Stimulated activated CD4-positive, alpha-beta T cell treated with anti-CD3 and anti-CD28 coated beads, Interleukin-12 subunit alpha, Interleukin-12 subunit beta, amount 100 ng/mL, for 24 hours (primary cell): Measurements from ENCODE around the gene SHC4.
"Not testable (repeated sequence)": the region's sequence is repeated elsewhere in the genome, so short reads cannot be mapped to it uniquely, and the experiment has no call there.

Experiments used
- DNase-seq, 2 experiments: peaks; one replicate each; pipeline ENCODE4 v3.0.0-alpha.2; 2020; ENCODE audit warnings: low read depth in 2 of 2

SHC4 gene, protein sequence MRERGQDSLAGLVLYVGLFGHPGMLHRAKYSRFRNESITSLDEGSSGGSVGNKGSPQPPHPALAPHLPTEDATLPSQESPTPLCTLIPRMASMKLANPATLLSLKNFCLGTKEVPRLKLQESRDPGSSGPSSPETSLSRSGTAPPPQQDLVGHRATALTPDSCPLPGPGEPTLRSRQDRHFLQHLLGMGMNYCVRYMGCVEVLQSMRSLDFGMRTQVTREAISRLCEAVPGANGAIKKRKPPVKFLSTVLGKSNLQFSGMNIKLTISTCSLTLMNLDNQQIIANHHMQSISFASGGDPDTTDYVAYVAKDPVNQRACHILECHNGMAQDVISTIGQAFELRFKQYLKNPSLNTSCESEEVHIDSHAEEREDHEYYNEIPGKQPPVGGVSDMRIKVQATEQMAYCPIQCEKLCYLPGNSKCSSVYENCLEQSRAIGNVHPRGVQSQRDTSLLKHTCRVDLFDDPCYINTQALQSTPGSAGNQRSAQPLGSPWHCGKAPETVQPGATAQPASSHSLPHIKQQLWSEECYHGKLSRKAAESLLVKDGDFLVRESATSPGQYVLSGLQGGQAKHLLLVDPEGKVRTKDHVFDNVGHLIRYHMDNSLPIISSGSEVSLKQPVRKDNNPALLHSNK

DNA sequence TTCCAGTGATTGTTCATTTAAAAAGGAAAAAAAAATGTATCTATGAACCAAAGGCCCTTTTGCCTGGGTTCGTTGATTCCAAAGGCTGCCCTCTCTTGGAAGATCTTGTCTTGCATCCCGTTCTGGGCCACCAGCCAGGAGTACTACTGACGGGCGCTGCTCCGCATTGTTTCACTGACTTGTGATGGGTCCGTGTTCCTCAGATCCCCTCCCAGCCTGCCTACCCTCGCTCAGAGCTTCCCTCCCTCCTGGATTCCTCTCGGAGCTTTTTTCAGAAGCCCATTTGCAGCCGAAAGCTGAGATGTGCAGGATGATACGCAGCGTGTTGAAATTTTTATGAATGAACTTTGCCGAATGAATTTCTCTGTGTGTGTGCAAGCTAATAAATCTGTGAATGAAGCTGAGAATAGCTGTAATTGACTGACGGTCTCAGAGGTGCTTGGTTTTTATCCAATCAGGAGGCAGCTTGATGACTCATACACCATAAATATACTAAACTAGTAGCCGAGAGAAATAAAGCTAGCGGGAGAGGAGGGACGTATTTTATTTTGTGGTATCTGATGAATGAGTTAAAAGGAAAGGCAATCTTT is at the start of gene SHC4:
SHC4 (minus strand) TSS at position 396 of the 590 bp plus-strand sequence. CDS start 904 bp downstream, outside the sequence.
- DNase-seq = no peak

DNA sequence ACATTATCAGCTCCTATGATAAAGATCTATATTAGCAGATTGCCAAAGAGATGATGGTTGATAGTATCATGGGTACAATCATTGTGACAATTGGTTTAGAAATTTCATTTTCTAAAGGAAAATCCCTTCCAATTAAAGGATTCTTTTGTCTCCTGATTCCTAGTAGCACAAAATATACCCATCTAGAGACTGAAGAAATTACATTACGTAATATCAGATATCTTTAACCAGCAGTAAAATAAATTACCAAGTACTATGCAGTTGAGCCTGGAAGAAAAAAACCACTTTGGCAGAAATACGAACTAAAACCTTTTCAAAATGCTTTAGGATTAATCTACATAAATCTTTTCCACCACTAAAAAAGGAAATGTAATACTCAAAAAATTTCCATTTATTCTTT is 35.6 kb upstream of the SHC4 start:
- no peak for DNase-seq

DNA sequence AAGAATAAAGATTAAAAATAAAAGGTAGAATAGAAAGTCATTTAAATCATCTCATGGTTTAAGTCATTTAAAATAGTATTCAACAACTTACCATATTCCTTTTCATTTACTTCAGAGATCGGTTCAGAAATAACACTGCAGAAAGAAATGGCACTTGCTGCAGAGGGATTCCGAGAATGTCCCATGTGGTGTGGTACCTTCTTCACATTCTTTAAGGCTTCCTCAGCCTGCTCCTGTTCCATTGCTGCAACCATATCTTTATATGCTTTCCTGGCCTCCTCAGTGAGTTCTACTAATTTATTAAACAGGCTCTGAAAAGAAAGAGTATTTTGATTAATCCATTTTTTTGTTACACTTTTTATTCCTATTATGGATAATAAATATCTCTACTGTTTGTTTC is 32.6 kb upstream of the SHC4 start:
- DNase-seq = no peak

DNA sequence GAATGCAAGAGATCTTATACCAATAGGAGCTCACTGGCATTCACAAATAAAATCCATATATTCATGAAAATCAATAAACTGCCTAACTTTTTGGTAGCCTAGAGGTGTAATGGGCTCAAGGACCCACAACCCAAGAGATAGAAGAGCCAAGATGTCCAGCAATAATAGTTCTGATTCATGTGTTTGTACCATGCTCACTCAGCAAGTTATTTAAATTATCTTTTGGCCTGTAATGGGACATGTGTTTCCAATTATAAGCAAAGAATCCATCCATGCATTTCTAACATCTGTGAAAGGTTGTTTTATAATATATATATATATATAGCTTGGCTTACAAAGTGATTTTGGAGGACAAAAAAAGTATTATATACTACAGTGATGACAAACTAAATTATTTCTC is 29.7 kb upstream of the SHC4 start:
- no peak for DNase-seq

DNA sequence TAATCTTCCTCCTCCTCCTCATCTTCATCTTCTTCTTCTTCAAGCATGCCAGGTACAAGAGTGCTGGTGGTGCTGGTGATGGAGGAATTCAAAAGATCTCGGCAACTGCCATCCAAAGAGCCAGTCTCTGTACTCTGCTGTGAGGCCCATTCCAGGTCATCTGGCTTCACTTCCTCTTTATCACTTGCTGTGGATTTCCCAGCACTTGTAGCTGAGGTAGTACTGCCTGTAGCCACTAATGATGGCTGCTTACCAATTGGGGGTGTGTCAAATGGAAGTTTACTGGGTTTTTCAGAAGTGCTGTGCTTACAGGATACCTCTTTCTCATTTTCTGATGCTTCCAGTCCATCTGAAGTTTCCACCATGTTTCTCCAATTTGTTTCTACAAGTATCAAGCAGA is 28.8 kb upstream of the SHC4 start:
- no peak for DNase-seq

DNA sequence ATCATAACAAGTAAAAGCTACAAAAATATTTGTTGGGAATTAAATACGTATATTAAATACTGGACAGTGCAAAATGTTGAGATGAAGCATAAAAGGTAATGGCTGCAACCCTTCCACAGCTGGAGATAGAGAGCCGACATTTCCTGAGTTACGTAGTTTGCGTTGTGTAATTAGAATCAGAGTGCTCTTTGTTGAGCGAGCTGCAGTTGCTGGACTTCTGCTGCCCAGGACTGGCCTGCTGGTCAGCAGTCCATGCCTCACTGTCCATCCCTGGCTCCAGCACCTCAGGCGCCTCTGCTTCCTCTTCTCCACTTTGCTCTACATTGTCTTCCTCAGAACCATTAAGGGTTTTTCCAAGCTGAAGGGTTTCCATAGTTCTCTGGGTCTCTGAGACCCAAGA is 28.4 kb upstream of the SHC4 start:
- DNase-seq = no peak

DNA sequence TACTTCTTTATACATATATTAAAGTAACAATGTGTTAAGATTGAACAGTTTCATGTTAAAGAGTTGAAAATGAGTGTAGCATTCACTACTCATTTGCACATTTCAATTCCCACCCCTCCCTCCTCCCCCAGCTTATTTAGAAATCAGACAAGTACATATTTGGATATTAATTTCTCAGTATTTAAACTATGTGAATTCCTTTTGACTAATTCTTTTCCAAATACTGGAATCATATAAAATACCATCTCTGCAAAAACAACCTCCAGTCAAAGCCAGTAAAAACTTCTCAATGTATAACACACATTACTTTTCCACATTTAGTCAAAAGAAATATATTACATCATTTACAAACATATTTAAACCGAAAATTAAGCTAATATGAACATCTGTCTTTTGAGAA is 25.5 kb upstream of the SHC4 start:
- no peak for DNase-seq

DNA sequence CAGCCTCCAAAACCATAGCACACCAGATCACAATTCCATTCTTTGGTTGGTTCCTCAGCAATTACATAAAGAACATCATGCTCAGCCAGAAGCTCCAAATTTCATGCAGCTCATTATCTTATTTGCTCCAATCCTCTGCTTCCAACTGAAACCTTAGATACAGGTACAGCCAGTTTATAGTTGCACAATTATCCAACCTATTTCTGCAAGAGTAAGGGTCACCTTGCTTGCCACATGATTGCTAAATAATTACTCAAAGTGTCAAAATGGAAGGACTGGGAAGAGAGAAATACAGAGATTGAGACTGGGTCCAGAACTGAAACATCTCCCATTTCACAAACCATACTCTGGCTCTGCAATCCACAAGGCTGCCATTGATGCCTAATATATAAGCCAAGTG is 23.4 kb upstream of the SHC4 start:
- no peak for DNase-seq

DNA sequence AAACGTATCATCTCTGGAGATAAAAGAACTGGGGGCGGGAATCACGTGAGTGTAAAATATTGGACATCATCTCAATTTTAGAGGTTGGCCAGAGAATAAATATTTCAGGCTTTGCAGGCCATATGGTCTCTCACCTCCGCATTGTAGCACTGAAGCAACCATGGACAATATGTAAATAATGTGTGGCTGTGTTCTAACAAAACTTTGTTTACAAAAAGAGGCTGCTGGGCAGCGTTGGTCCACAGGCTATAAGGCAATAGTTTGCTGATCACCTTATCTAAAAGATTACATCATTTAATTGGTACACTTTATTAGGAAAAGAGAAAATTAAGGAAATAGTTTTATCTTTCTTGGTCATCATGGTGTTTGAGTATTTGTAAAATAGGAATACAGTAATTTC is 22.5 kb upstream of the SHC4 start:
- DNase-seq = no peak

DNA sequence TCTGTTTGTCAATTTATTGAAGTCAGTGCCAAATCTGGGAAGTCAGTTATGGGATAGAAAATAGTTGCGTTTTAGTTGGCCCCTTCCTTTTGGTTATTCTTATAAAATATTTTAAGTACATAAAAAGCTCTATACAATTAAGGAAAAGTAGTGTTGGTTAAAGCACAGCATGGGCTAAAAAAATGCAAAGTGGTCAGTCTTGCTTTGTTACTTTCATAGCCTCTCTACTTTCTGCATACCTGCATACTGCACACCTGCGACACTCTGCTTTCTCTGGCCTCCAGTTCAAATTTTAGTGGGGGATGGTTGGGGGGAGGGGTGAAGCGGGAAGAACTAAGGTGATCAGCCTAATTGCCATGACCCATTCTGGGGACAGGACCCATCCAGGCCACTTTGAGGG is 21.8 kb upstream of the SHC4 start:
- DNase-seq = no peak

DNA sequence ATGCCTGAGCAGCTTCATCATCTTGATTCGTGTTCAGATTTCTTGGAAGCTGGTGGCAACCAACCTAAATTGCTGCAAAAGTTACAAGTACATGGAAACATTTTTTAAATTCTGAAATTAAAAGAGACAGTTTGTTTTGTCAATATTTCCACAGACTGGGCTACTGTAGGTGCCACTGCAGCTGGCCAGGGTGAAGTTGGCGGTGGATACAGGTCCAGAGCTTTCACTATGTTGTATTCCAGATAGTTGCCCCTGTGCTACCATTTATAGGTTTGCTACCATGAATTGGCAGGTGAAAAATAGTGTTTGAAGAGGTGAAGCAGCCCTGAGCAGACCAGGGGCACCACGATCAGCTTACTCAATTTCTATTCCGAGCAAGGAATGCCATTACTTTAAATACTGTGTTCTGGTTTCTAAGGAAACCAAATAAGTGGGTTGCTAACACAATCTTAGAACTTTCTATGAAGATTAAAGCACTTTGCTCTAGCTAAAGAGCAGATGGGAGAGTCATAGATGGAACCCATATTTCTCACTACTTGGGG is 21.2 kb upstream of the SHC4 start:
- no peak for DNase-seq

DNA sequence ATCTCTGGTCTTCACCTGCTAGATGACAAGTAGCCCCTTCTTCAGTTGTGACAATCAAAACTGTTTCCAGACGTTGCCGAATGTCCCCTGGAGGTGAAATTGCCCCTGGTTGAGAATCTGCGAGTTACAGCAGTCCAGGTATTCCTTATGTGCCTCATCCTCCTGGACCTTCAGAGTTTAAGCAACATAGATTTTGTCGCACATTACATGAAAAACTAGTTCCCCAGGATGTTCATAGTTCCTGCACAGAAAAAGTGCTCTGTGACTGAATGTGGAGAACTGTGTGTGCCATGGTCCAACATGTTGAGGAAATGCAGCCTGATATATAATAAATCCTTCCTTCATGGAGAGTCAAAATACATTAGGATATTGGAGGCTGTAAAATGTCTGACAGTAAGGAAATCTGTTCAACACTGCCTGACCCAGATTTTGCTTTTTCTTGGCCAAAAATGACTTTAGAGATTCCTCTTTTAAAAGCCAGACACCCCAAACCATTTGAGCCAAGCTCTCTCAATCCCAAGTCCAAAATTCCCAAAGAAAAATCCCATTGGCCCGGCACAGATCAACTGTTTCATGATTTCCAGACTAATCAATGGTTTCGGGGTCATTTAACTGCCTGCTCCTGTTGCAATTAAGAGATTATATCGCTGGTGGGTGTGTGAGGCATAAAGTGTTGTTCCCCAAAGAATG is 20.4 kb upstream of the SHC4 start:
- DNase-seq = no peak

DNA sequence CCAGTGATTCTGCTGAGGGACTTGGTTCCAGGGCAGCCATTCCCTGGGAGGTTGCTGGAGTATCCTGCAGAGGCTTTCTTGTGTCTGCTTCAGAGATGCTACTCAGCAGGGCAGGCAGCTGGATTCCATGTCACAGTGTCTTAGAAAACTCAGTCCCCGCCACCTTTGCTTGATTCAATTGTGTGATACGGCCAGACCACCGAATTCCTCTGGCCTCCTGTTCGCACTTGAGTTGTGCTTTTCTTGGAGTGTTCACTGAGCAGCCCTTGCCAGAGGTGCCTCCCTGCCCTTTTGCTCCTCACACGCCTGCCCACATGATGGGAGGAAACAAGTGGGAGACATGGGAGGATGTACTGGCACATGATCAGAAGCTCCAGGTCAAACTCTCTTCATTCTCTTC is 19.6 kb upstream of the SHC4 start:
- DNase-seq = no peak

DNA sequence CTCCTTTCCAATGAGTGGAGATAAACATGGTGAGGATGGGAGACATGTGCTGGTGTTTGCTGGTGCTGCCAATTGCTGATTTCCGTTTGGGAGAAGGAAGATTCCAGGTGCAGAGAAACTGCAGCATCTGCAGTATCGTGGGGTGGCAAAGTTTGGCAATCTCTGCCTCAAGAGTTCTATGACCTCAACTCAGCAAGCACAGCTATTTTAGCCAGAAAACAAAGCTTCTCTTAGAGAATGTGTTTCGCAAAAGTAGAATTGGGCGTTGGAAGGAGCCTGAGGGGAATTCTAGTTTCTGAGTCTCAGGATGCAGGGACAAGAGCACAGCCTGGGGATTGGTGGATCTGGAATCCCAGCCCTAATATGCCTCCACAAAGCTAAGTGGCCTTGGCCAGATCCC is 18.2 kb upstream of the SHC4 start:
- DNase-seq = no peak

DNA sequence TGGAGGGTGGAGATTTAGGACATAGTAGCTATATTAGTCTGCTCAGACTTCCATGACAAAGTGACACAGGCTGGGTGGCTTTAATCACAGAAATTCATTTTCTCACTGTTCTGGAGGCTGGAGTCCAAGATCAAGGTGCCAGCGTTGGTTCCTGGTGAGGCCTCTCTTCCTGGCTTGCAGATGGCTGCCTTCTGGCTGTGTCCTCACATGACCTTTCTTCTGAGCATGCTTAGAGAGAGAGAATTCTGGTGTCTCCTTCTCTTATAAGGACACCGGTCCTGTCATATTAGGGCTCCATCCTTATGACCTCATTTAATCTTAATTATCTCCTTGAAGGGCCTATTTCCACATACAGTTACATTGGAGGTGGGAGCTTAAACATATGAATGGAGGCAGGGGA is 14.9 kb upstream of the SHC4 start:
- no peak for DNase-seq

DNA sequence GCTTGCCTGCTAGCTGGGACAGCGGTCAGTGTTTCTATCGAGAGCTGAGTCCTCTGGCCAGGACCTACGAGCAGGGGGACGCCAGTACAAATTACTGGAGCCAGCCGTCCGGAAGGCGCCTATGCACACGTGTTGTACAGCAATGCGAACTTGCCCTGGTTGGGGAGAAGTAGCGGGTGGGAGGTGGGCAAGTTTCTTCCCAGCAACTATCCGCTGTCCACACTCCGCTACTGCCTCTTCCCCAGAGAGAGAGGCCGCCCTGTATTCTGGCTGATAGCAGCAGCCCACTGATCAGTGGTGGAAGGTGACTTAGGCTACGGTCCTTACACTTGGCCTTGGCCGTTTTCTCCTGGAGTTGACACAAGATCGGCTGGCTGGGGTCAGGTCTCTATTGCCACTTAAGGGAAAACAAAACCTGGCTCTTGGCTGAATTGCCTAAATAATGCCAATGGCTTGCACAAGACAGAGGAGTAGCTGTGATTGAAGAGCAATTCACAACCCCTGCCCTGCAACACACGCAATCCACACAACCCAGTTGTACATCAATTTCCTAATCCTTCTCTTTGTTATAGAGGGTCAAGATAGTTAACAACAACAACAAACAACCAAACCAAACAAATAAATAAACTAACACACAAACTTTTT is 12.8 kb upstream of the SHC4 start:
- DNase-seq = no peak

DNA sequence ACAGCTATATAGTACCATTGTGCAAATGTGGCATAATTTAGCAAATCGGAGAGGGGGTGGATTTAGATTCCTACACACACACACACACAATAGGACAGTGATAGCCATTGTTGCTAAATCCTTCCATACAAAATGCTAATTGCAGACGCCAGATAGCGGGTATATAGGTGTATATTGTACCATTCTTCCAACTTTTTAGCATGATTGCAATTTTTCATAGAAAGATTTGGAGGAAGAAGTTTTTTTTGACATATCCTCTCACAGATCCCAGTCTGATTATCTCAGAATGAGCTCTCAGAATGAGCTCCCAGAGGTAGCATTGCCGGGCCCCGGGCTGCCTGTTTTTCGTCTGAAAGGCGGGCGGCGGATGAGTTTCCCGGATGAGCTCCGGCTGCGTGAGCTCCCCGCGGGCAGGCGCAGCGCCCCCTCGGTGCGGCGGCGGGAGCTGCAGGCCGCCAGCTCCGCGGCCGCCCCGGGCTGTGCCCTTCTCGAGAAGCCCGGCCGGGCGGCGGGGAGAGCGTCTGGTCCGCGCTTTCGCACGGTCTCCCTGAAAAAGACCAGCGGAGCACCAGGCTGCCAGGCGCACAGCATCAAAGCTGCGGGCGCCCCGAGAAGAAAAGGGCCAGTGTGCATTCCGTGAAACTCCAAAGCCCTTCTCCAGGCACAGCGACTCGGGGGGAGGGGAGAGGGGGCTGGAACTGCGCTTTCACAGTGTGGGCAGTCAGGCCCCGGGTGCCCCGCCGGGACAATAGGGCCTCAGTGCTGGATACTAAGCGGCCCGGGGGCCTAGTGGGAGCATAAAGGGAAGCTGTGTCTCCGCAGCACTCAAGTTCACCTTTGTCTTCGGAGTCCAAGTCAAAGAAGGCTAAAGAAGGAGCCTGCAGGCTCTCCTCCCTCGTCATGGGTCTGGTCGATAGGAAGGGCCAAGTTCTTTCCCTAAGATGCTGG is 12.0 kb upstream of the SHC4 start:
- DNase-seq = peak; percentile 65 to 72

DNA sequence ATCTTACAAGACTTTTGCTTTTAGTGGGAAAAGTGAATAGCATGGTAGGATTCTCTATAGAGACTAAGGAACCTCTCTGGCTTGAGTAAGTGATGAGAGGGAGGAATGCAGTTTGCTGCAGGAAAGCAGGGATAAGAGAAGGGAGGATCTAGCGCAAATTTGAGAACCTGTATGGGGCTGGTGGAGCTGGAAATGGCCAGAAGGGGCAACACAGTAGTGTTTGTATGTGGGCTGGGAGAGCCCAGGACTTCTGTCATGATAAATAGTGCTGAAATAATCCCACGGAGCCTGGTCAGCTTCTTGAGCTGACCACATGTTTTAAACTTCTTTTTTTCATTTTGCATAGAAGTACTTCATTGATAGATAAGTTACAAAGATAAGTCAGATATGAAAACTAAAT is 11.2 kb upstream of the SHC4 start:
- no peak for DNase-seq

DNA sequence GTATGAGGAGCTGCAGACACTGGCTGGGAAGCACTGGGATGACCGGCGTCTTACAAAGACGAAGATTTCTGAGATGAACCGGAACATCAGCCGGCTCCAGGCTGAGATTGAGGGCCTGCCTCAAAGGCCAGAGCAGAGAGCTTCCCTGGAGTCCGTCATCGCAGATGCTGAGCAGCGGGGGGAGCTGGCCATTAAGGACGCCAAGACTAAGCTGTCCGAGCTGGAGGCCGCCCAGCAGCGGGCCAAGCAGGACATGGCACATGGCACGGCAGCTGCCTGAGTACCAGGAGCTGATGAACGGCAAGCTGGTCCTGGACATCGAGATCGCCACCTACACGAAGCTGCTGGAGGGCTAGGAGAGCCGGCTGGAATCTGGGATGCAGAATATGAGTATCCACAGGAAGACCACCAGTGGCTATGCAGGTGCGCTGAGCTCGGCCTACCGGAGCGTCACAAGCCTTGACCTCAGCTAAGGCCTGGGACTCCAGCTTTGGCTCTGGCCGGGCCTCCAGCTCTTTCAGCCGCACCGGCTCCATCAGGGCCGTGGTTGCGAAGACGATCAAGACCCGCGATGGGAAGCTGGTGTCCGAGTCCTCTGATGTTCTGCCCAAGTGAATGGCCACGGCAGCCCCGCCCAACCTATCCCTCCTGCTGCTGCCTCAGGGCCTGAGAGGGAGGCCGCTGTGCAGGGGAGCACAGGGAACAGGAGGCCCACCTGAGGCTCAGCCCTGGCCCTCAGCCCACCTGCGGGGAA is 9.2 kb upstream of the SHC4 start:
- no peak for DNase-seq

DNA sequence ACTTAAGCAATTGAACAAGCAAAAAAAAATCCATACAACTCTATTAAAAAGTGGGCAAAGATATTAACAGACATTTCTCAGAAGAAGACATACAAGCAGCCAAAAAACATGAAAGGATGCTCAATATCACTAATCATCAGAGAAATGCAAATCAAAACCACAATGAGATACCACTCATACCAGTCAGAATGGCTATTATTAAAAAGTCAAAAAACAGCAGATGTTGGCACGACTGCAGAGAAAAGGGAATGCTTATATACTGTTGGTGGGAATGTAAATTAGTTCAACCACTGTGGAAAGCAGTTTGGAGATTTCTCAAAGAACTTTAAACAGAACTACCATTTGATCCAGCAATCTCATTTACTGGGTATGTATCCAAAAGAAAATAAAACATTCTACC is 7.2 kb upstream of the SHC4 start:
- not testable (repeated sequence) for DNase-seq
